ENCODE measurements around the gene ANKRD29.

ANKRD29 gene

GRCh38 chr18:23551978-23552377, 110.7 kb downstream of the ANKRD29 start:
- no peak for DNase-seq

- DNase-seq, result no peak
These were observed 111.8 kb downstream of the ANKRD29 start for GRCh38 chr18:23550898-23551297.
